CD4-positive, alpha-beta T cell treated with Interferon gamma for 1 hour (primary cell): ENCODE data around the gene RAB7B.
A peak's percentile ranks its signal among the peaks of the same experiment; 100 is the strongest.

ENCODE experiments used
- DNase-seq: peaks from one replicate; pipeline ENCODE4 v3.0.0-alpha.2; 2020

The RAB7B gene

DNA sequence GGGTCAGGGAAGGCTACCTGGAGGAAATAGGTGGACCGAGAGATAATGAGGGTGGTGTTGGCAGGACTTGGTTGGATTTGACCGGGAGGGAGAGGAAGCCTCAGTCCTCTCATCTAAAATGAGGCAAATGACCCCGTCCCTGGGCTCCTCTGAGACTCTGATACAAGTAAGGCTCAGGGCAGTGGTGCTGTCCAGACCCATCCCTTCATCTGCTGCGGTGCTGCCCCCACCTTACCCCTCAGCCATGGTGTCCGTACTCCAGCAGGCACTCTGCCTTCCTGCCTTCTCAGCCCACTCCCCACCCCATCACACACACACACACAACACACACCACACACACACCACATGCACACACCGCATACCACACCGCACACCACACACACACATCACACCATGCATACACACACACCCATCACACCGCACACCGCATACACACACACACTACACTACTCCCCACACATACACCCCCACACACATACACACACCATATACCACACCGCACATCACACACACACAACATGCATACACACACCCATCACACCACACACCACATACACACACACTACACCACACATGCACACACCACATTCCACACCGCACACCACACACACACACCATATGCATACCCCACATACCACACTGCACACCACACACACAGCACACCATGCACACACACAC, 30.6 kb downstream of the RAB7B start:
- DNase-seq = no peak

DNA sequence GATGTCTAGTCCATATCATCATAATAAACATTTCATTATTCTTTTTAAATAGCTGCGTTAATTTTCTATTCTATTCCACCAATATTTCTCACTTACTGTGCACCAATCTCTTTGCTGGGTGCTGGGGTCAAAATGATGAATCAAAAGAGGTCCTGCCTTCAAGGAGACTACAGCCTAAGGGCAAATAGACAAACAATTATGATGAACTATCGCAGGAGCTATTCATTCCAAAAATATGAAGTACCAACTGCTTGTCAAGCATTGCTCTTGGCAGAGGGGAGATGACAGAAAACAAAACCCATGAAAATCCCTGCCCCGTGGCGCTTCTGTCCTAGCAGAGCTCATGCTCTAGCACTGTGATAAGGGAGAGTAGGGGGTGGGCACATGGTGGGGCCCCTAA, 31.1 kb downstream of the RAB7B start:
- no peak for DNase-seq

- DNase-seq = no peak
Observed at GRCh38 chr1:205971082-205971481, 32.1 kb downstream of the RAB7B start.

DNA sequence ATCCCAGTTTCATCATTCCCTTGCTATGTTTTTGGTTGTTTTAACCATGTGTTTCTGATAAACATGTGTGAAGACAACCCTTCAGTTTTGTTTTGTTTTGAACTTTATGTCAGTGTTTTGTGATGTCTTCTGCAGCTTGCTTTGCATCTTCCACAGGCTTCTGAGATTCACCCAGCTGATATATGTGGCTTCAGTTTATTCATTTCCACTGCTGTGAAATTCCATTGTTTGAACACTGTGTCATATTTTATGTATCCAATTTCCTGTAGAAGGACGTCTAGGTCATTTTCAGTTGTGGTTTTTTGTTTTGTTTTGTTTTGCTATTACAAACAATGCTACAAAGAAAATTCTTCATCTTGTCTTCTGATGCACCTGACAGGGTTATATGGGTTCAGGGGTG, 32.7 kb downstream of the RAB7B start:
- no peak for DNase-seq

- no peak for DNase-seq
Observed at GRCh38 chr1:205969229-205969628, 34.0 kb downstream of the RAB7B start.

DNA sequence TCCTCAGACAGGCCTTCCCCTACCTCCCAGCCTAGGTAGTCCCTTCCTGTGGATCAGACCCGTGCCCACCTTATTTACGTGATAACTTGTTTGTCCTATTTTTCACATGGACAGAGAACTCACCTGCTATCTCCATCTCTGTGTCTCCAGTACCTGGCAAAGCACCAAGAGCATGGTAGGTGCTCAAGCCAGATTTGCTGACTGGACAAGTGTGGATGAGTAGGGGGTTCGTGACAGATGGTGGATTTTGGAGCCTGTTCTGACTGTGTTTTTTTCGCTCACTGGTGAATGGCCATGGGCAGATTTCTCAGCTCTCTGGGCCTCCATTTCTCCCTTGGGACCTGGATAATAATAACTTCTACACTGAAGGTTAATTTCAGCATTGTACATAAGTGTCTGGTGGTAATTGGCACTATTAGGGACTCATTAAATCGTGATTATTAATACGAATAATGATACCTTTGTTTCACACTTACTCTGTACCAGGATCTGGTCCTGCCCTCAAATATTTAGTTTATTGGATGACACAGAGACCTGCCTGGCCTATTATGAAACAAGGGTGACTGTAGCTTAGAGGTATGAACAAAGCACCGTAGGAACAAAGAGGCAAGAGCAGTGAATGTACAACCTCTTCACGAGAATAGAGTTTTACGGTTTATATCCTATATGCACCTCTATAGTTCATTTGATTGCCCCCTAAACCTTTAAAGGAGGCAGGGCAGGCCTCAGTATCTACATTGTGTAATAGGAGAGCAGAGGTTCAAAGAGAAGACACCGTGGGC, 35.5 kb downstream of the RAB7B start:
- DNase-seq = no peak

DNA sequence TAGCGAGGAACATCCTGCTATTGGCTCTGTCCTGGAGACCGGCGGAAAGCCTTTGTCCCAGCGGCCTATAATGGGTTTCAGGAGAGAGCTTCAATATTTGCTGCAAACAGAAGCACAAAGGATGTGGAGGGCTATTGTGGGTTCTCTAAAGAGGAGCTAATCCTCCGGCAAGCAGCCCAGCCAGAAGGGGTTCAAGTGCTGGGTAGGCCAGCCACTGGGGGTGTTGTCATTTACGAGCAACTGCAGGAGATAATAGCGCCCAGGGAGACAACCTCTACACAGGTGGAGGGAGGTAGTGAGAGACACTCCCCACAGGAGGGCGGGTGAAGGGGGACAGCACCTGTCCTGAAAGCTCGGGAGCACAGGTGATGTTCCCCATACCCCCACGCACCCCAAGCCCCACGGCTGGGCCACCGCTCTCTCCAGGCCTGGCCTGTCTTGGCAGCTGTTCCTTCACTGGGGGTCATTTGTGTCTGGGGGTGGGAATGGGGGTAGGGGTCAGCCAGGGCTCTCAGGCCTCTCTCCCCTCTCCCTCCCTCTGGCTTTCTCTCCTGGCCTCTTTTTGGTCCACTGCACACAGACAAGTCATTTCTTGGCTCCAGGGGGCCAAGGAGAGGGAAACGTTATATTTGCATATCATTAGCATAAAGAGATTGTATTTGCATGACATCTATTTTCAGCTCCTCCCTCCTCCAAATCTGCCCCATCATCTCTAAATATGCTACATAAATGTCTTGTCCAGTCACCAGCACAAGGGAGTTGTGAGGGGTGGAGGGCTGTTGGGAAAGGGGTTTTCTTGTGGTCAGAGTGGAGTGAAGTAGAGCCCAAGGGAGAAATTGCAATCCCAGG, 37.9 kb downstream of the RAB7B start:
- DNase-seq = no peak

DNA sequence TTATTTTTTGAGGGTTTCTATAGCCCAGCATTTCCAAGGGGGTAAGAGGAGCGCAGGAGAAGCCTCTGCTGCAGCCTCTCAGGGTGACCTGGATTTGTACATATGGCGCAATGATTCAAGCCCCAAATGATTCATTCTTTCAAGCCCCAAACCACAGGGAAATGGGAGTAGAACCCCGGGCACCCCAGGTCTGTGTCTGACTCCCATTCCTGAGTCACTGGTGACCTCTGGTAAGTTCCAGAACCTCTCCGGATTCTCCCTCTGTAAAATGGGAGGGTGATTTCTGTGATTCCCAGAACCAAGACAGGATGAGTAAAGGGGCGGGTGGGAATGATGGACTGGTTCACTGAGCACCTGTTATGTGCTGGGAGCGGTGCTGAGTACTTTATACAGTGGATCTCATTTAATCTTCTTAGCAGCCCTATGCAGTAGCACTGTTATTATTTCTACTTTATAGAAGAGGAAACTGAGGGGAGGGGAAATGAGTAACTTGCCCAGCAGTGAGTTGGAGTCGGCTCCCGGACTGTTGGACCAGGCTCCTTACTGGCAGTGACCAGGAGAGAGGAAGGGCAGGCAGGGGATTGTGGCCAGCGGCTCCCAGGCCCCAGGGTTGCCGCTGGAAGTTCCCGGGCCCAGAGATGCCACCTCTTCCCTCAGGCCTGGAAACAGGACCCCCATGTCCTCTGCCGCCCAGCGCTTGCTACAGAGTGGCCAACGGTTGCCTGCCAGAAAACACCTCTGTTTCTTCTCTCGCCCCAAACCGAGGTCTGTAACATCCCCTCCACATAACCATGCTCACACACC, 39.6 kb downstream of the RAB7B start:
- DNase-seq = no peak

DNA sequence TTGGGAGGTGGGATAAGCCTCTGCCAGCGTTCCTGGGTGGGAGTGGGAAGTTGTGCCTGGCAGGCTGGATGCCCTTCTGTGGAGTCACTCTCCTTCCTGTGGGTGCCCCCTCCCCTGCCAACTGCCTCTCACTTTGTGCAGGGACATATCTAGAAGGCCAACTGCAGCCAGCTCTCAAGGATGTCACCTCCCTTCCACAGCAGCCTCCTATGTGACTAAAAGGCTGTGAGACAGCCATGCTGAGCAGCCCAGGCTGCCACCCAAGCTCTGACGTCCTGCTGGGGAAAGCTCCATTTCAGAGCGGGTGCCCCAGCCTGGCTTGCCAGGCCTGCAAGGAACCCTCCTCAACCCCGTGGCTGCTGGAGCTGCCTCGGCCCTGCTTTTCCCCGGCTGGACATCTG, 40.4 kb downstream of the RAB7B start:
- no peak for DNase-seq

GRCh38 chr1:205961991-205962820, 41.0 kb downstream of the RAB7B start:
- no peak for DNase-seq

GRCh38 chr1:205961405-205961804, 41.8 kb downstream of the RAB7B start:
- DNase-seq = no peak

DNA sequence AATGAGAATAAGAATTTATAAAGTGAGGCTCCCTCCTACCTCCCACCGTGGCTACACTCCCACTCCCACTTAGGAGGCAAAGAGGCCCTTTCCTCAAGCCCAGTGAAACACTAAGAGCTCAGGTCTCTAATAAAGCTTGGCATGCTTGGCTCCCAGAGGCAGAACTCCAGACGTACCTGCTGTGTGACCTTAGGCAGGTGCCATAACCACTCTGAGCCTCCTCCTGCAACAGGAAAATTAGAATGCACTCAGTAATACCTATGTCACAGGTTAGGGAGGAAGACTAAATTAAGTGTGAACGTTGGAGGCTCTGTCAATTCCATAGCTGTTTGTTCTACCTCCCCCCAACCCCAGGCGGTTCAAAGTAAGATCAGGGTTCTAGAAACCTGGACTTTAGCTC, 43.4 kb downstream of the RAB7B start:
- no peak for DNase-seq

DNA sequence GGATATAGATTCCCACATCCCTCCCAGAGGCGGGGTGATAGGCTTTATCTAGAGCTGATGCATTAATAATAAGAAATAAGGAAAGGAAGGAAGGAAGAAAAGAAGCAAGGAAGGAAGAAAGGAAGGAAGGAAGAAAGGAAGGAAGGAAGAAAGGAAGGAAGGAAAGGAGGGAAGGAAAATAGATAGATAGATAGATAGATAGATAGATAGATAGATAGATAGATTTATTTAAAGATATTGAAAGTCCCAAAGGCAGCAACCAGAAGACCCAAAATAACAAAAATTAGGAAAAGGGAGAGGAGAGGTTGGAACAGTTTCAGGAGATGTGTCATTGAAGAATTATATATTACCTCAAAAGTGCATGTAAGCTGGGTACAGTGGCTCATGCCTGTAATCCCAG, 47.7 kb downstream of the RAB7B start:
- no peak for DNase-seq

GRCh38 chr1:205954819-205955404, 48.3 kb downstream of the RAB7B start:
- DNase-seq = no peak

DNA sequence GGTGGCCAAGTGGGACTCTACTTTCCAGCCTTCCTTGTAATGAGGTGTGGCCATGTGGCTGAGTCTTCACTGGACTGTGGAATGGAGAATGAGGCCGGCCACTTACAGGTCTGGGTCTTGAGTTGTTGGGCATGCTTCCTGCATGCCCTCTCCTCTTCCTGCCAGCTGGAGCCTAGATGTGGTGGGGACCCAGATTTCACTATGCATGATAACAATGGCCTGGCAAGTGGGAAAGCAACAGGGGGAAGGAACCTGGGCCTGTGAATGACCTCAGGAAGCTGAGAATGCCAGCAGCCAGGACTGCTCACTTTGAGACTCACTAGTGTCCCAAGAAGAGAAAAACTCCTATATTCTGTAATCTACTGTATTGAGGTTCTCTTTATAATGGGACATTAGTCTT, 51.4 kb downstream of the RAB7B start:
- no peak for DNase-seq

DNA sequence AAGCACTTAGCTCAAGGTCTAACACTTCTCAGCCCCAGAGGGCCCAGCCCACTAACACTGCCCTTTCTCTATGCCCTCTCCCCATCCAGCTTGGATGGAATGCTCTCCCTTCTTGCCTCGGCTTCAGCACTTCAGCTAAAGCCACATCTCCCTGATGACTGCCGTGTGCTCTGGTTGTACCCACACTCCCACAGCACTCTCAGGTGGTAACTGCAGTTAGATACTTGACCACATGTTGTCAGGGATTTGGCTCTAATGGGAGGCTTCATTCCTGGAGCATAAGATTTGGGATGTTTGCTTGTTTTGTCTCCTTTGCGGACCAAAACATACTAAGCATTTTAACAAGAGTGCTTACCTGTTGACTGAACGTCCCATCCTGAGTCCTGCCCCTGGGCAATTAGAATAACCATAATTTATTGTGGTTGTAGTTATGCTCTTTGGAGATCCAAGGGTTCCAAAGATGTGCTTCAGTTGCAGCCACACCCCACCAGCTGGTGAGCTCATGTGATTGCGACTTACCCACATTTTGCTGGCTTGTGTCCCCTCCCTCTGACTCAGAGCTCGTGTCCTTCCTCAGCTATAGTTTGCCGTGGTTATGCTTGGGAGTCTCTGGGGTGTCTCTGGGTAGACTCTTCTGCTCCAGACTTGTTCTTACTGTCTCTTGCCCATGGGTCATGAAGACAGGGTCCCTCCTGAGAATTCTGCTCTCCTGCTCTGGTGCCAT, 52.2 kb downstream of the RAB7B start:
- peak; percentile 10 for DNase-seq

DNA sequence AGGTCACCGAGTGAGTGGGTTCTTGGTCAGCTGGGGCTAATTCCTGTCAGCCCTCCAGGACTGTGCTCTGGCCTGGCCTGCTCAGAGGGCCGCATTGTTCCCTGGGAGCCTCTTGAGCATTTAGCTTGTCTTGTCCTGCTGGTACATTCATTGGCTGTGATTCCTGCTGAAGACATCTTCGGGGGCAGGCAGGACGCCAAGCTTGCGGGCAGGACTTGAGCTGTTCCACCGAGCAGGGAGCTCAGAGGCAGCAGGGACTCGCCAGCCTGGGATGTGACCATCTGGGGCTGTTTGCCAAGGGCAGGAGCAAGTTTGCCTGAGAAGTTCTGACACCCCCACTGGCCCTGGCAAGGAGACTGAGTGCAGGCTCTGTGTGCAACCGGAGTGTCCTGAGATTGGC, 52.9 kb downstream of the RAB7B start:
- no peak for DNase-seq

DNA sequence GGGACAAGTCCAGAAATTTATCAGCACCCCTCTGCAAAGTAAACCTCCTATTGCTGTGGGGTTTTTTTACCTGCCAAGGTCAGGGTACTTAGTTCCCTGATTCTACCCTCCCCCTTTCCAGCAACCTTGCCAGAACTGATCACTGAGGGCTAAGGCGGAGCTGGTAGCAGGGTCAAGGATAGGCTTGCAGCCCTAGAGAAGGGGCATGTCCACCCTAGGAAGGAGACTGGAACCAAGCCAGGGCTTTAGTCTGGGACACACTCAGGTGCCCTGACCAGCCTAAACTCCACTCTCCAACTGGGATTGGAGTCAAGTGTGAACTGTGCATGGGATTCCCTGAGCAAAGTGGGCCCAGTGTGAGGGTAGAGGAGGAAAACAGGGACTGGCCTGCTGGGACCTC, 53.4 kb downstream of the RAB7B start:
- DNase-seq = no peak

- DNase-seq = no peak
Observed at GRCh38 chr1:205948886-205949285, 54.3 kb downstream of the RAB7B start.

- no peak for DNase-seq
Observed at GRCh38 chr1:205948039-205948438, 55.2 kb downstream of the RAB7B start.

DNA sequence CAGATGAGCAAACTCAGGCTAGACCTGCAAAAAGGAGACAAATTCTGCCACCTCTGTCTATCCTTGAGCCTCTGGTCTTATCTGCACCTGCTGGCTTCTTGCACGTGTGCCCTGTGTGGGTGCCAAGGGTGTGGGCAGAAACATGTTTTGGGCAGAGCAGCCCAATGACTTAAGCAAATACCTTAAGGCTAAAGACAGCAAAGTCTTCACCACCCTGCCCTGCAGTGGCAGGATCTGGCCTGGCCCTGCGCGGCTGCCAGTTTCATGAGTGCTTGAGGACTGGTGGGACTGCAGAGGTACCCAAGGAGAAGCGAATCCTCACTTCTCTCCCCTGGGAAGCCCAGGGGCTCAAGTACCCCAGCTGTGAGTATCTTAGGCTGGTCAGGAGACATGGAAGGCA, 56.2 kb downstream of the RAB7B start:
- no peak for DNase-seq
